Activated gamma-delta T cell treated with anti-CD3 and anti-CD28 coated beads, Interleukin-2, amount 50 U/mL, for 16 hours (primary cell): ENCODE results near the gene LRP5.
"Not testable (repeated sequence)": the region's sequence is repeated elsewhere in the genome, so short reads cannot be mapped to it uniquely, and the experiment has no call there.

ENCODE experiments used
- DNase-seq: peaks from one replicate; pipeline ENCODE4 v3.0.0-alpha.2; 2020; ENCODE audit warnings: low read depth

LRP5 gene

GRCh38 chr11:68392822-68393221, 80.4 kb downstream of the LRP5 start:
- DNase-seq = no peak

- no peak for DNase-seq
These were observed 84.1 kb downstream of the LRP5 start for GRCh38 chr11:68396516-68396915.

GRCh38 chr11:68397256-68397655, 84.9 kb downstream of the LRP5 start:
- DNase-seq = no peak

DNA sequence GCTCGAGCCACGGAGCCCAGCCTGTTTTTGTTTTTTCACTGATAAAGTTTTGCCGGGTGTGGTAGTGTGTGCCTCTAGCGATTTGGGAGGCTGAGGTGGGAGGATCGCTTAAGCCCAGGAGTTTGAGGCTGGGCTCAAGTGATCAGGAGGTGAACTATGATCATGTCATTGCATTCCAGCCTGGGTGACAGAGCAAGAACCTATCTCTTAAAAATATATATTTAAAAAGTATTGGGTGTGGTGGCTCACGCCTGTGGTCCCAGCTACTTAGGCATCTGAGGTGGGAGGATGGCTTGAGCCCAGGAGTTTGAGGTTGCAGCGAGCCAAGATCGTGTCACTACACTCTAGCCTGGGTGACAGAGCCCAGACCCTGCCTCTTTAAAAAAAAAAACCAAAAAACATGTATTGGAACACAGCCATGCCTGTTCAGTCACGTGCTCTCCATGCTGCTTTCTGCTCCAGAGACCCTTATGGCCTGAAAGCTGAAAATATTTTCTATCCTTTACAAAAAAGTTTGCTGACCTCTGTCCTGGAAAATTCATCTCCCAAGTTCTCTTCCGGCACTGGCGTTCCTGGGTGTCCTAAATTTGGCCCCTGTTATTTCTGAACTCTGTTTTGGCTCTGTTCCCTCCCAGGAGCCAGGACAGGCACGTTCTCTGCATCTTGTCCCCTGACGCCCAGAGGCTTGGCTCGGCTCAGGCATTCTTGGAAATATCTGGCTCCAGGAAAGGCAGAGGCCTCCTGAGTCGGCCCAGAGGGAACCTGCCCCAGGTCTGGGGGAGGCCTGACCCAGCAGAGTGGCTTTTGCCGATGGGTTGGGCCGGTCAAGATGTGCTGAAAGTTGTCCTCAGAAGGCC, 86.8 kb downstream of the LRP5 start:
- DNase-seq = no peak

- DNase-seq = no peak
These were observed 87.5 kb downstream of the LRP5 start for GRCh38 chr11:68399916-68400315.

GRCh38 chr11:68400584-68400983, 88.2 kb downstream of the LRP5 start:
- not testable (repeated sequence) for DNase-seq

GRCh38 chr11:68401856-68402255, 89.5 kb downstream of the LRP5 start:
- no peak for DNase-seq

- no peak for DNase-seq
These were observed 90.1 kb downstream of the LRP5 start for GRCh38 chr11:68402355-68403031.

- no peak for DNase-seq
These were observed 91.0 kb downstream of the LRP5 start for GRCh38 chr11:68403424-68403823.

DNA sequence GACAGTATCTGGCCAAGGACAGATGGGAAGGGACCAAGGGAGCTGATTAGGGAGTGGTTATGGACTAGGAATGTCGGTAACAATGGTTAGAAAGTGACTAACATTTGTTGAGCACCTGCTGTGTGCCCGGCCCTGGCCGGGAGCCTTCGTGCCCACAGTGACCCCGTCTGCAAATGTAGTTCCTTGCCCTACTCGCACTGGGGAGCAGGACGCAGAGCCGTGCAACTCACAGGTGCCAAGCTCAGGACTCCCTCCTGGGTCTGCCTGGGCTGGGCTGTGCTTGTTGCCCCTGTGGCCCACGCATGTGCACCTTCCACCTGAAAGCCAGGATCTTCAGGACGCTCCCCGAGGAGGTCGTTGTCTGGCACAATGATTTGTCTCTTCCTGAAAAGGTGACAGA, 91.4 kb downstream of the LRP5 start:
- no peak for DNase-seq

DNA sequence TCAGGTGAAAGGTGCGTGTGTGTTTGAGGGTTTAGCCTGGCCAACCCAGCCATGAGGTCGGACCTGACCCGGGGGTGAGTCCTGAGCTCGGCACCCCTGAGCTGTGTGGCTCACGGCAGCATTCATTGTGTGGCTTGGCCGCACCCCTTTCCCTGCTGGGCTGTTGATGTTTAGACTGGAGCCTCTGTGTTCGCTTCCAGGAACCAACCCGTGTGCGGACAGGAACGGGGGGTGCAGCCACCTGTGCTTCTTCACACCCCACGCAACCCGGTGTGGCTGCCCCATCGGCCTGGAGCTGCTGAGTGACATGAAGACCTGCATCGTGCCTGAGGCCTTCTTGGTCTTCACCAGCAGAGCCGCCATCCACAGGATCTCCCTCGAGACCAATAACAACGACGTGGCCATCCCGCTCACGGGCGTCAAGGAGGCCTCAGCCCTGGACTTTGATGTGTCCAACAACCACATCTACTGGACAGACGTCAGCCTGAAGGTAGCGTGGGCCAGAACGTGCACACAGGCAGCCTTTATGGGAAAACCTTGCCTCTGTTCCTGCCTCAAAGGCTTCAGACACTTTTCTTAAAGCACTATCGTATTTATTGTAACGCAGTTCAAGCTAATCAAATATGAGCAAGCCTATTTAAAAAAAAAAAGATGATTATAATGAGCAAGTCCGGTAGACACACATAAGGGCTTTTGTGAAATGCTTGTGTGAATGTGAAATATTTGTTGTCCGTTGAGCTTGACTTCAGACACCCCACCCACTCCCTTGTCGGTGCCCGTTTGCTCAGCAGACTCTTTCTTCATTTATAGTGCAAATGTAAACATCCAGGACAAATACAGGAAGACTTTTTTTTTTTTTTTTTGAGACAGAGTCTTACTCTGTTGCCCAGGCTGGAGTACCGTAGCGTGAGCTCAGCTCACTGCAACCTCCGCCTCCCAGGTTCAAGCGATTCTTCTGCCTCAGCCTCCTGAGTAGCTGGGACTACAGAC, 94.2 kb downstream of the LRP5 start:
- no peak for DNase-seq

GRCh38 chr11:68408512-68408911, 96.1 kb downstream of the LRP5 start:
- no peak for DNase-seq

DNA sequence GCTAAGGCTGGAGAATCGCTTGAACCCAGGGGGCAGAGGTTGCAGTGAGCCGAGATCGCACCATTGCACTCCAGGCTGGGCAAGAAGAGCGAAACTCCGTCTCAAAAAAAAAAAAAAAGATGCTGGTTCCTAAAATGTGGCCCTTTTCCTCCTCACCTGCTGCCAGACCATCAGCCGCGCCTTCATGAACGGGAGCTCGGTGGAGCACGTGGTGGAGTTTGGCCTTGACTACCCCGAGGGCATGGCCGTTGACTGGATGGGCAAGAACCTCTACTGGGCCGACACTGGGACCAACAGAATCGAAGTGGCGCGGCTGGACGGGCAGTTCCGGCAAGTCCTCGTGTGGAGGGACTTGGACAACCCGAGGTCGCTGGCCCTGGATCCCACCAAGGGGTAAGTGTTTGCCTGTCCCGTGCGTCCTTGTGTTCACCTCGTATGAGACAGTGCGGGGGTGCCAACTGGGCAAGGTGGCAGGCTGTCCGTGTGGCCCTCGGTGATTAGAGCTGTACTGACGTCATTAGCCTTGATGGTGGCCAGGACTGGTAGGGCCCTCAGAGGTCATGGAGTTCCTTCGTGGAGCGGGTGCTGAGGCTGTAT, 97.5 kb downstream of the LRP5 start:
- DNase-seq = no peak

DNA sequence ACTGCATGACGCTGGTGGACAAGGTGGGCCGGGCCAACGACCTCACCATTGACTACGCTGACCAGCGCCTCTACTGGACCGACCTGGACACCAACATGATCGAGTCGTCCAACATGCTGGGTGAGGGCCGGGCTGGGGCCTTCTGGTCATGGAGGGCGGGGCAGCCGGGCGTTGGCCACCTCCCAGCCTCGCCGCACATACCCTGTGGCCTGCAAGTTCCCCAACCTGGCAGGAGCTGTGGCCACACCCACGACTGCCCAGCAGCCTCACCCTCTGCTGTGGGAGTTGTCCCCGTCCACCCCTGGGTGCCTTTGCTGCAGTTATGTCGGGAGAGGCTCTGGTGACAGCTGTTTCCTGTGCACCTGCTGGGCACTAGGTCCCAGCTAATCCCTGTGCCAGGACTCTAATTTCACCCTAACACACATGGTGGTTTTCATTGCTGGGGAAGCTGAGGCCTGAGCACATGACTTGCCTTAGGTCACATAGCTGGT, 99.2 kb downstream of the LRP5 start:
- DNase-seq = no peak

GRCh38 chr11:68412593-68413475, 100.4 kb downstream of the LRP5 start:
- DNase-seq = no peak

GRCh38 chr11:68413591-68413999, 101.2 kb downstream of the LRP5 start:
- no peak for DNase-seq

DNA sequence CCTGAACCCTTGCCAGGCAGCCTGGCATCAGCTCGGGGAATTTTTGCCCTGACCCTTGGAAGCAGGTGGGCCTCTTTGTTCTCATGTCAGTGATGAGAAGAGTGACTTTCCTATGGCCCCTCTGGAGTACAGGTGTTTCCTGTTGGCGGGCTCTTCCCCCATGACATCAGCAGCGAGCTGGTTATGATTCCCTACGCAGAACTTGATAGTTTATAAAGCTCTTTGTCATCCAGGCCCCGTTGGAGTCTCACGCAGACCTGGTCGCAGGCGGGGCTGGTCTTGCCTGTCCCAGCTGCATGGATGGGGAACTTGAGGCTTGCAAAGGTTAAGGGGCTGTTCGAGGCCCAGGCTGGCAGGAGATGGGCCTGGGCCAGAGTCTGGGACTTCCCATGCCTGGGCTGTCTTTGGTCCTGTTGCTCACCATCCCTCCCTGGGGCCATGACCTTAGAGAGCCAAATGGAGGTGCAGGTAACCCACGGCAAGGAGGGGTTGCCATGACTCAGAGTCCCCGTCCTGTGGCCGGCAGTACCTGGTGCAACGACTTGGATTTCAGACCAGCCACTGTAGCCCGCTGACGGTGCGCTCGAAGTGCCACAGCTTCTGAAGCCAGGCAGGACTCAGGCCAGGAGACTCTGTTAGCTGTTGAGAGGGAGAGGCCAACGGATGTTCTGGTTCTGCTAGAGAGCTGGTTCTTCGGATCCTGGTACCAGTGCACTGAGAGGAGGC, 102.3 kb downstream of the LRP5 start:
- no peak for DNase-seq

- DNase-seq = no peak
These were observed 103.7 kb downstream of the LRP5 start for GRCh38 chr11:68416070-68416578.

- no peak for DNase-seq
These were observed 106.3 kb downstream of the LRP5 start for GRCh38 chr11:68418648-68419047.

GRCh38 chr11:68420171-68420570, 107.8 kb downstream of the LRP5 start:
- DNase-seq = no peak
